H1 (cell line): ENCODE measurements around the gene HECTD3. TPM values are rescaled to one million over a fixed set of nuclear protein-coding genes. Genes with fewer than 3 reads are reported as not detected.

Source experiments
- CTCF ChIA-PET: fragments of 300-600 bp; sonication (Branson Sonifier 250); formaldehyde crosslinking; loops from one replicate; lab custom pipeline; 2021; ENCODE audit not compliant: partially characterized antibody; lab: Charles Lee
- POLR2A ChIA-PET: fragments of 300-600 bp; sonication (Branson Sonifier 250); formaldehyde crosslinking; loops from one replicate; lab custom pipeline; 2021; ENCODE audit warnings: inconsistent platforms; ENCODE audit not compliant: partially characterized antibody; lab: Charles Lee
- DNase-seq, 2 experiments: peaks; one replicate each; pipeline versions ENCODE4 v3.0.0 to v3.0.0-alpha.2; 2010 to 2022; ENCODE audit warnings: low spot score in 2 of 2, low read depth in 1 of 2, mixed read lengths in 1 of 2
- FAIRE-seq: peaks from 2 replicates; lab custom pipeline; 2011; peaks lifted over from hg19 to GRCh38; lab: Jason Lieb, UNC
- H2AFZ ChIP-seq: 2 replicates; pipeline ENCODE4 v1.8.1; 2012; ENCODE audit warnings: low read length, inconsistent platforms
- H2AK5ac ChIP-seq: 2 replicates; pipeline ENCODE4 v1.6.1; 2013; ENCODE audit warnings: low read depth, low read length
- H2BK120ac ChIP-seq: replicated peaks from 2 replicates; pipeline ENCODE3; 2013; ENCODE audit warnings: low read depth, low read length, inconsistent platforms
- H2BK12ac ChIP-seq: 2 replicates; pipeline ENCODE4 v1.6.1; 2013; ENCODE audit warnings: low read depth, low read length
- H2BK15ac ChIP-seq: 2 replicates; pipeline ENCODE4 v1.6.1; 2013; ENCODE audit warnings: low read length
- H2BK20ac ChIP-seq: 2 replicates; pipeline ENCODE4 v1.6.1; 2013; ENCODE audit warnings: low read length
- H2BK5ac ChIP-seq: 2 replicates; pipeline ENCODE4 v1.6.1; 2013; ENCODE audit warnings: low read depth, low read length
- H3K14ac ChIP-seq: 2 replicates; pipeline ENCODE4 v1.6.1; 2013; ENCODE audit warnings: inconsistent platforms; ENCODE audit not compliant: insufficient read length
- H3K18ac ChIP-seq: 2 replicates; pipeline ENCODE4 v1.6.1; 2013; ENCODE audit warnings: low read length; ENCODE audit errors: extremely low read depth
- H3K23ac ChIP-seq: 2 replicates; pipeline ENCODE4 v1.6.1; 2013; ENCODE audit warnings: inconsistent platforms; ENCODE audit not compliant: insufficient read length
- H3K23me2 ChIP-seq: 2 replicates; pipeline ENCODE4 v1.6.1; 2013; ENCODE audit warnings: low read depth, low read length
- H3K27ac ChIP-seq: 2 replicates; pipeline ENCODE4 v1.6.1; 2011; ENCODE audit warnings: low read depth, low read length, inconsistent platforms
- H3K27me3 ChIP-seq, 4 experiments: replicated peaks in 1 of 4; 1 replicate in 1 of 4; 2 replicates in 3 of 4; pipeline versions ENCODE4 v1.6.1 to v1.8.1; 2011 to 2013; ENCODE audit warnings: low read length in 3 of 4, mild to moderate bottlenecking in 3 of 4, inconsistent platforms in 2 of 4, mixed read lengths in 2 of 4, moderate library complexity in 1 of 4; ENCODE audit not compliant: control insufficient read depth in 3 of 4, insufficient read depth in 3 of 4; ENCODE audit errors: extremely low read depth in 1 of 4
- H3K36me3 ChIP-seq, 4 experiments: 2 replicates each; pipeline versions ENCODE4 v1.6.1 to v1.8.1; 2011 to 2013; ENCODE audit warnings: mild to moderate bottlenecking in 4 of 4, low read length in 3 of 4, moderate library complexity in 2 of 4, control low read depth in 1 of 4, inconsistent platforms in 1 of 4; ENCODE audit not compliant: insufficient read depth in 4 of 4, control insufficient read depth in 2 of 4
- H3K4ac ChIP-seq: replicated peaks from 2 replicates; pipeline ENCODE3; 2013; ENCODE audit warnings: low read length, low read depth, mixed read lengths, inconsistent platforms; ENCODE audit not compliant: insufficient read length
- H3K4me1 ChIP-seq, 4 experiments: replicated peaks in 1 of 4; 1 replicate in 1 of 4; 2 replicates in 3 of 4; pipeline versions ENCODE4 v1.6.1 to v1.8.1; 2011 to 2013; ENCODE audit warnings: low read length in 3 of 4, inconsistent platforms in 2 of 4, mixed read lengths in 1 of 4; ENCODE audit not compliant: insufficient read depth in 4 of 4, control insufficient read depth in 3 of 4
- H3K4me2 ChIP-seq, 2 experiments: 2 replicates each; pipeline versions ENCODE4 v1.6.1 to v1.8.1; 2011 to 2013; ENCODE audit warnings: low read depth in 2 of 2, low read length in 2 of 2, control low read depth in 1 of 2, inconsistent platforms in 1 of 2, mild to moderate bottlenecking in 1 of 2; ENCODE audit not compliant: insufficient read depth in 1 of 2
- H3K4me3 ChIP-seq, 4 experiments: fragments of 200-600, 300-600 bp in 1 of 4; sonication (generic), shearing (Covaris generic), sonication (Bioruptor Twin) in 1 of 4; 2 replicates each; pipeline versions ENCODE4 v1.5.1 to v1.8.1; 2011 to 2016; ENCODE audit warnings: low read length in 4 of 4, low read depth in 3 of 4, control low read depth in 2 of 4, inconsistent platforms in 2 of 4, mild to moderate bottlenecking in 2 of 4, mixed read lengths in 1 of 4, moderate library complexity in 1 of 4; ENCODE audit not compliant: insufficient read depth in 2 of 4; ENCODE audit errors: extremely low read depth in 1 of 4
- H3K56ac ChIP-seq: replicated peaks from 2 replicates; pipeline ENCODE3; 2013; ENCODE audit warnings: low read depth, mild to moderate bottlenecking, mixed read lengths, low read length, inconsistent platforms; ENCODE audit not compliant: insufficient read length
- H3K79me1 ChIP-seq: 2 replicates; pipeline ENCODE4 v1.6.1; 2013; ENCODE audit warnings: low read depth, low read length, control low read depth
- H3K79me2 ChIP-seq, 2 experiments: 2 replicates each; pipeline versions ENCODE4 v1.6.1 to v1.8.1; 2012 to 2013; ENCODE audit warnings: low read length in 2 of 2, mild to moderate bottlenecking in 2 of 2, inconsistent platforms in 1 of 2; ENCODE audit not compliant: insufficient read depth in 2 of 2, control insufficient read depth in 1 of 2
- H3K9ac ChIP-seq, 4 experiments: replicated peaks in 1 of 4; 1 replicate in 1 of 4; 2 replicates in 3 of 4; pipeline versions ENCODE4 v1.6.1 to v1.8.1; 2011 to 2013; ENCODE audit warnings: low read depth in 3 of 4, low read length in 3 of 4, control low read depth in 2 of 4, mild to moderate bottlenecking in 2 of 4, moderate library complexity in 2 of 4, inconsistent platforms in 1 of 4; ENCODE audit errors: extremely low read depth in 1 of 4
- H3K9me3 ChIP-seq, 2 experiments: 2 replicates each; pipeline versions ENCODE4 v1.6.1 to v1.8.1; 2012 to 2013; ENCODE audit warnings: mild to moderate bottlenecking in 2 of 2, moderate library complexity in 2 of 2, control low read depth in 1 of 2, inconsistent platforms in 1 of 2, low read depth in 1 of 2, low read length in 1 of 2, mixed read lengths in 1 of 2; ENCODE audit not compliant: insufficient read depth in 2 of 2
- H4K20me1 ChIP-seq, 2 experiments: replicated peaks in 1 of 2; 2 replicates each; pipeline versions ENCODE3 to v1.8.1; 2011 to 2013; ENCODE audit warnings: inconsistent platforms in 2 of 2, low read length in 2 of 2, mild to moderate bottlenecking in 1 of 2; ENCODE audit not compliant: insufficient read depth in 2 of 2, control insufficient read depth in 1 of 2
- H4K5ac ChIP-seq: 2 replicates; pipeline ENCODE4 v1.6.1; 2013; ENCODE audit warnings: low read length, low read depth, mixed read lengths, inconsistent platforms; ENCODE audit not compliant: insufficient read length
- H4K8ac ChIP-seq: 2 replicates; pipeline ENCODE4 v1.8.0; 2013; ENCODE audit warnings: mild to moderate bottlenecking, moderate library complexity, low read length, inconsistent platforms; ENCODE audit not compliant: insufficient read depth; ENCODE audit errors: extremely low read depth
- H4K91ac ChIP-seq: replicated peaks from 2 replicates; pipeline ENCODE3; 2013; ENCODE audit warnings: low read length, mixed read lengths, inconsistent platforms; ENCODE audit not compliant: insufficient read length
- JUN ChIP-seq: IDR thresholded peaks from 2 replicates; pipeline ENCODE4 v1.6.1; 2011; ENCODE audit warnings: low read depth, mild to moderate bottlenecking, improper control_type of control experiment, low read length
- KDM1A ChIP-seq: fragments of 200-600, 300-600 bp; sonication (generic); IDR thresholded peaks from 2 replicates; pipeline ENCODE4 v1.7.1; 2016; ENCODE audit warnings: mild to moderate bottlenecking, low read length, borderline replicate concordance
- PHF8 ChIP-seq: fragments of 200-600 bp; sonication (generic); conservative IDR thresholded peaks from 2 replicates; pipeline ENCODE4 v1.7.1; 2012; ENCODE audit warnings: low read depth, mild to moderate bottlenecking, inconsistent platforms, low read length, moderate library complexity
- RAD21 ChIP-seq, 2 experiments: IDR thresholded peaks in 1 of 2; conservative IDR thresholded peaks in 1 of 2; 2 replicates each; pipeline ENCODE4 v1.6.1; 2011; ENCODE audit warnings: low read depth in 2 of 2, low read length in 2 of 2, improper control_type of control experiment in 1 of 2, inconsistent platforms in 1 of 2, mild to moderate bottlenecking in 1 of 2, moderate library complexity in 1 of 2
- SP2 ChIP-seq: IDR thresholded peaks from 2 replicates; pipeline ENCODE4 v1.6.1; 2012; ENCODE audit warnings: mild to moderate bottlenecking, low read length, inconsistent platforms
- SUZ12 ChIP-seq: fragments of 200-600 bp; sonication (generic); IDR thresholded peaks from 2 replicates; pipeline ENCODE4 v1.6.1; 2012; ENCODE audit warnings: mild to moderate bottlenecking, inconsistent platforms, low read length, moderate library complexity, mixed read lengths
- TCF12 ChIP-seq: IDR thresholded peaks from 2 replicates; pipeline ENCODE4 v1.6.1; 2011; ENCODE audit warnings: low read depth, mild to moderate bottlenecking, low read length
- TEAD4 ChIP-seq: IDR thresholded peaks from 2 replicates; pipeline ENCODE4 v1.6.1; 2012; ENCODE audit warnings: low read depth, low read length, inconsistent platforms, mixed read lengths
- USF2 ChIP-seq: IDR thresholded peaks from 2 replicates; pipeline ENCODE4 v1.6.1; 2011; ENCODE audit warnings: low read length, improper control_type of control experiment
- WGBS, 2 experiments: shearing (Covaris generic) in 1 of 2; methylation state at CpG; one replicate each; pipeline versions ENCODE4 v1.1.6 to v1.1.7; 2013 to 2015; ENCODE audit warnings: low lambda C conversion rate in 2 of 2, mixed read lengths in 2 of 2, inconsistent platforms in 1 of 2, low coverage in 1 of 2, missing lambda C conversion rate in 1 of 2; ENCODE audit not compliant: insufficient replicate concordance in 2 of 2, insufficient coverage in 1 of 2, insufficient read length in 1 of 2; ENCODE audit errors: extremely low coverage in 1 of 2, missing lambda C conversion rate in 1 of 2; 5-methylcytosine and 5-hydroxymethylcytosine counted together
- polyA plus RNA-seq, 7 experiments: library from polyadenylated mRNA; depleted of rRNA in 3 of 7; stranded (reverse) in 5 of 7; unstranded in 2 of 7; fragments of >200 nt in 5 of 7; fragments of 200-250 nt in 2 of 7; gene quantifications; 1 replicate in 5 of 7; 2 replicates in 1 of 7; 4 replicates in 1 of 7; pipeline versions ENCODE4 v1.2.1 to v1.2.3, GENCODE V29; 2011 to 2013; ENCODE audit warnings: missing spikeins in 2 of 7, mixed read lengths in 2 of 7
- total RNA-seq: library from RNA; stranded (reverse); fragmentation: NEBNext Ultra II Directional; extraction: Animal tissue kit (Norgen Biotek cat#: 25700); gene quantifications from 2 replicates; pipeline ENCODE4 v1.2.1, GENCODE V29; 2021

HECTD3 gene
- total and polyA plus RNA-seq, 2 of the 8 experiments (the other 6 are each of a cell fraction or from before 2014, with no cell fraction given), result 32.9 to 52.7 TPM

GRCh38 chr1:45002650-45003645, 8.2 kb downstream of the HECTD3 start:
- CTCF ChIA-PET, result interaction anchor here (0.7 to 2.3 kb wide), 2 partner anchors 11 to 167 kb away, joined by 3 to 8 read pairs; no protein-coding TSS in a partner anchor

More at GRCh38 chr1:45002650-45003645, 8.2 kb downstream of the HECTD3 start:
- no peak overlapping the region; the same call in 1 of the 2 replicates for H4K8ac ChIP-seq
- peaks cover 0 to 6% of the 10 kb centered on the region in 2 experiments for H4K20me1 ChIP-seq
- no peak overlapping the region; a peak in 1 of 7 replicates for H3K9ac ChIP-seq
- H3K4me3 ChIP-seq, result no peak overlapping the region
- no peak overlapping the region for H3K56ac ChIP-seq
- H4K91ac ChIP-seq, result no peak overlapping the region
- H3K27ac ChIP-seq, result no peak overlapping the region
- peak overlapping the region; percentile 35; the same call in 1 of the 2 replicates for H2BK5ac ChIP-seq
- H2BK12ac ChIP-seq, result no peak overlapping the region
- H3K27me3 ChIP-seq, result no peaks in the 10 kb centered on the region
- H2AK5ac ChIP-seq, result no peak overlapping the region
- no peak overlapping the region for H2BK20ac ChIP-seq
- FAIRE-seq (no peak), DNase-seq (no peak)
- H2BK15ac ChIP-seq, result no peak overlapping the region
- no peak overlapping the region for H3K14ac ChIP-seq
- no peaks in the 10 kb centered on the region for H3K23me2 ChIP-seq
- no peak overlapping the region for H4K5ac ChIP-seq
- no peaks in the 10 kb centered on the region for H3K9me3 ChIP-seq
- TF ChIP-seq TCF12 (no peak), SP2 (no peak), TEAD4 (no peak), PHF8 (no peak), USF2 (no peak), RAD21 (IDR thresholded peaks at IDR 0.05 in 1 of 2, conservative IDR thresholded peaks at IDR 0.05 in 1 of 2; ENCODE audit: low read depth in 2 of 2, low read length in 2 of 2) (no peak), SUZ12 (no peak), JUN (no peak), KDM1A (no peak)
- WGBS, 2 experiments, result 94% methylated on average over 17 of the region's 17 CpGs; no CpG with 5 or more reads in 1 of the 2 experiments
- no peak overlapping the region for H3K4ac ChIP-seq
- POLR2A ChIA-PET, result interaction anchor here (0.8 to 1.8 kb wide), 2 partner anchors 9 to 227 kb away, joined by 3 to 9 read pairs; partner anchors contain the start of genes HECTD3, RPS8 and UROD
- H3K4me1 ChIP-seq, result no peaks in the 10 kb centered on the region
- no peaks in the 10 kb centered on the region for H3K79me1 ChIP-seq
- H3K4me2 ChIP-seq, result no peak overlapping the region
- no peak overlapping the region for H3K23ac ChIP-seq
- no peak overlapping the region for H2AFZ ChIP-seq
- no peaks in the 10 kb centered on the region for H3K79me2 ChIP-seq
- H3K36me3 ChIP-seq, result peaks cover 6 to 36% (median 16%) of the 10 kb centered on the region in 4 experiments; a peak in 7 of 8 replicates
- H2BK120ac ChIP-seq, result no peak overlapping the region
- no peak overlapping the region for H3K18ac ChIP-seq
